Panc1 (cell line): Measurements from ENCODE around the gene RYR3.

Source experiments
- CTCF ChIP-seq: fragments of 450-650 bp; IDR thresholded peaks from 2 replicates; pipeline ENCODE4 v1.5.1; 2017; ENCODE audit warnings: mild to moderate bottlenecking
- POLR2AphosphoS5 ChIP-seq: IDR thresholded peaks from 2 replicates; pipeline ENCODE4 v1.6.1; 2012; ENCODE audit warnings: mild to moderate bottlenecking, low read depth, low read length, moderate library complexity
- SIN3A ChIP-seq: IDR thresholded peaks from 2 replicates; pipeline ENCODE4 v1.6.1; 2012; ENCODE audit warnings: low read depth, mild to moderate bottlenecking, low read length, moderate library complexity, borderline replicate concordance; ENCODE audit not compliant: insufficient read depth
- TF ChIP-seq, protein P1 (sequence below), 2 experiments: IDR thresholded peaks; 2 replicates each; pipeline ENCODE4 v1.6.1; 2011 to 2012; ENCODE audit warnings: low read depth in 2 of 2, control low read depth in 1 of 2, low read length in 1 of 2, mild to moderate bottlenecking in 1 of 2, moderate library complexity in 1 of 2; ENCODE audit not compliant: insufficient read depth in 1 of 2

DNA sequence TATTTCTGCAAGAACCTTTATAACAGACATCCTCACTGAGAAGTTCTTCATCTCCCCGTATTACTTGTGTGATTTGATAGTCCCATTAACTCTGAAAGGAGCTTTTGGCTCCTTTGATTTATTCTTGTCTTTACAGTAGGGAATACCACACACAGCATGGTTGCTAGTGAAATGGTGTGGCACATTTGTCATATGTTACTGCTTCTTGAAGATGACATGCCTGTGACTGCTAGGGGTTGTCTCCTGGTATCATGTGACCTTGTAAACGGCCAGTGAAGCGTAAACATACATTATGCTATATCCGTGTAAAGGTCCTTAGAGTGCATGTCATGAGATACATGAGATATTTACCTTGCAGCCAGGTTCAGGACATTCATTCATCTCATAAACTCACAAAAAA is 197.9 kb downstream of the RYR3 start:
- no peak for TF ChIP-seq CTCF
- TF ChIP-seq, protein P1, sequence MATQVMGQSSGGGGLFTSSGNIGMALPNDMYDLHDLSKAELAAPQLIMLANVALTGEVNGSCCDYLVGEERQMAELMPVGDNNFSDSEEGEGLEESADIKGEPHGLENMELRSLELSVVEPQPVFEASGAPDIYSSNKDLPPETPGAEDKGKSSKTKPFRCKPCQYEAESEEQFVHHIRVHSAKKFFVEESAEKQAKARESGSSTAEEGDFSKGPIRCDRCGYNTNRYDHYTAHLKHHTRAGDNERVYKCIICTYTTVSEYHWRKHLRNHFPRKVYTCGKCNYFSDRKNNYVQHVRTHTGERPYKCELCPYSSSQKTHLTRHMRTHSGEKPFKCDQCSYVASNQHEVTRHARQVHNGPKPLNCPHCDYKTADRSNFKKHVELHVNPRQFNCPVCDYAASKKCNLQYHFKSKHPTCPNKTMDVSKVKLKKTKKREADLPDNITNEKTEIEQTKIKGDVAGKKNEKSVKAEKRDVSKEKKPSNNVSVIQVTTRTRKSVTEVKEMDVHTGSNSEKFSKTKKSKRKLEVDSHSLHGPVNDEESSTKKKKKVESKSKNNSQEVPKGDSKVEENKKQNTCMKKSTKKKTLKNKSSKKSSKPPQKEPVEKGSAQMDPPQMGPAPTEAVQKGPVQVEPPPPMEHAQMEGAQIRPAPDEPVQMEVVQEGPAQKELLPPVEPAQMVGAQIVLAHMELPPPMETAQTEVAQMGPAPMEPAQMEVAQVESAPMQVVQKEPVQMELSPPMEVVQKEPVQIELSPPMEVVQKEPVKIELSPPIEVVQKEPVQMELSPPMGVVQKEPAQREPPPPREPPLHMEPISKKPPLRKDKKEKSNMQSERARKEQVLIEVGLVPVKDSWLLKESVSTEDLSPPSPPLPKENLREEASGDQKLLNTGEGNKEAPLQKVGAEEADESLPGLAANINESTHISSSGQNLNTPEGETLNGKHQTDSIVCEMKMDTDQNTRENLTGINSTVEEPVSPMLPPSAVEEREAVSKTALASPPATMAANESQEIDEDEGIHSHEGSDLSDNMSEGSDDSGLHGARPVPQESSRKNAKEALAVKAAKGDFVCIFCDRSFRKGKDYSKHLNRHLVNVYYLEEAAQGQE (IDR thresholded peaks at IDR 0.05; ENCODE audit: insufficient read depth in 1 of 2, low read depth in 2 of 2, low read length in 1 of 2): no peak
- no peak for TF ChIP-seq SIN3A
- TF ChIP-seq POLR2AphosphoS5: no peak
